Measurements from ENCODE around the gene HNRNPC.
"Not testable (repeated sequence)": the region's sequence is repeated elsewhere in the genome, so short reads cannot be mapped to it uniquely, and the experiment has no call there.

HNRNPC gene

GRCh38 chr14:21225164-21225563 lies 44.1 kb downstream of the HNRNPC start:
- not testable (repeated sequence) for DNase-seq (ENCODE audit: low read depth, low spot score); H3K4me3 ChIP-seq (ENCODE audit: low read length)

- no peak for DNase-seq (ENCODE audit: low read depth, low spot score)
- no peak overlapping the region for H3K4me3 ChIP-seq (ENCODE audit: low read length)
Observed at GRCh38 chr14:21220874-21221477, 48.3 kb downstream of the HNRNPC start.

DNA sequence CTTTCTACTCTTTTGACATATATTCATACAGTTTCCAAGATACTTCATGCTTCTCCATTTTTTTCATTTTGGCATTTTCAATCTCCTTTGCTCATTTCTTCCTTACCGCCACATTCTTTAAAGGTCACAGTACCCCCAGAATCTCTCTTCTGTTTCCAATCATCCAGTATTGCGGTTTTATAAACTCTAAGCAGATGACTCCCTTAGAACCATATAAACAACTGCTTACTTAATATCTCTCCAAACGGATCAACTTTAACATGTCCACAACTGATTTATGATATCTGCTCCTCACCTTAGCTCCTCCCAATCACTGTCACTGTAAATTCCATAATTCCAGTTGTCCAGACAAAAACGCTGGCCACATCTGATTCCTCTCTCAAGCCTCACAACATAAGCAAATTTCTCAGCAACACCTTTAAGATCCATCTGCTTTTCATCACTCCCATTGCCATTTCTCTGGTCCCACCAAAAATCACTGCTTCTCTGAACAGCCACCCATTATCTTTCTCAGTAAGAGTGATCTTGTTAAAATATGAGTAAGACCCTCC lies 49.6 kb downstream of the HNRNPC start:
- no peak overlapping the region for H3K4me3 ChIP-seq (ENCODE audit: low read length)
- no peak for DNase-seq (ENCODE audit: low read depth, low spot score)

- no peak for DNase-seq (ENCODE audit: low read depth, low spot score)
- H3K4me3 ChIP-seq (ENCODE audit: low read length), result no peak overlapping the region
Observed at GRCh38 chr14:21219120-21219519, 50.1 kb downstream of the HNRNPC start.

DNA sequence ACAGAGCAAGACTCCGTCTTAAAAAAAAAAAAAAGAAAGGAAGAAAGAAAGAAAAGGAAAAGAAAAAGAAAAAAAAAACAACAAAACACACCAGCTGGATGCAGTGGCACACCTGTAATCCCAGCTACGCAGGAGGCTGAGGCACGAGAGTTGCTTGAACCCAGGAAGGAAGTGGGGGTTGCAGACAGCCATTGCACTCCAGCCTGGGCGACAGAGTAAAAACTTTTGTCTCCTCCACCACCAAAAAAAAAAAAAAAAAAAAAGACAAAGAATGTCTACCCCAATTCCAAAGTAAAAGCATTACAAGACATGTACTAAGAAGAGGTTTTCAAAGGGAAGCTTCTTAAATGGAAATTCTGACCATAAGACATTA lies 53.4 kb downstream of the HNRNPC start:
- no peak overlapping the region for H3K4me3 ChIP-seq (ENCODE audit: low read length)
- peak; percentile 61 for DNase-seq (ENCODE audit: low read depth, low spot score)

DNA sequence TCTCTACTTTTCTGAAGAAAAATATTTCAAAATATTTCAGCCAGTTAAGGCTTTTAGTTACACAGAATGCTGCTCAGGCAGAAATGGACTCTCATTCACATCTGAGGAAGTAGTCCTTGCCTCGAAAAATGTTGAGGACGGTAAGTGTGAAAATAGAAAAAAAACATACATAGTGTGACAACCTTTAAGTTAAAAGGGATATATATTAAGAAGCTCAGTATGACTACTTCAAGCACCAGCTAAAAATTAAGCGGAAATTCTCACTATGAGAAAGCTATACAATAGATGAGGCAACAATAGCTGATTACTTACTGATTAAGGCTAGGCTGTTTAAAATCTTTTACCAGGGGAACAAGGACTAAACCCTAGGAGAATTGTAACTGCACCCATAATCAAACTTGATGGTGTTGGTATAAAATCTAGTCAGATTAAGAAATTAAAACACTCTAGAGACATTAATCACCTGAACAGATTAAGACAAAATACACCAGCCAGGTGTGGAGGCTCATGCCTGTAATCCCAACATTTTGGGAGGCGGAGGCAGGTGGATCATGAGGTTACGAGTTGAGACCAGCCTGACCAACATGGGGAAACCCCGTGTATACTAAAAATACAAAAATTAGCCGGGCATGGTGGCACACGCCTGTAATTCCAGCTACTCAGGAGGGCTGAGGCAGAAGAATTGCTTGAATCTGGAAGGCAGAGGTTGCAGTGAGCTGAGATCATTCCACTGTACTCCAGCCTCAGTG lies 53.9 kb downstream of the HNRNPC start:
- no peak for DNase-seq (ENCODE audit: low read depth, low spot score)
- no peak overlapping the region for H3K4me3 ChIP-seq (ENCODE audit: low read length)

GRCh38 chr14:21213652-21214051 lies 55.6 kb downstream of the HNRNPC start:
- H3K4me3 ChIP-seq (ENCODE audit: low read length), result no peak overlapping the region
- DNase-seq (ENCODE audit: low read depth, low spot score), result no peak

DNA sequence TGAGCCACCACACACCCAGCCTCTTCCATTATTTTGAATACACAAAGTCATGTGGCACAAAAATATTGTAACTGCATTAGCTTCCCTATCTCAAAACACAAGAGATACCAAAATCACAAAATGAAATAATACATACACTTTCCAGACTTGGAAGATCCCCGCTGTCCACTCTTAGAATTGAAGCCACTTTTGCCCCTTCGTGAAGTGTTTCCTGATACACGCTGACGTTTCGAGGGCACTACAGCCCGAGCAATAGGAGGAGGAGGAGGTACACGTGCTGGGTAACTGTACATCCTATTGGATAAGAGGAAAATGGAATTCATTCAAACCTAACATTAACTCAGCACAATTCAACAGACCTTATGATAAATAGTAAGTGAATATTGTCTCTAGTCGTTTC lies 56.4 kb downstream of the HNRNPC start:
- not testable (repeated sequence) for H3K4me3 ChIP-seq (ENCODE audit: low read length); DNase-seq (ENCODE audit: low read depth, low spot score)

GRCh38 chr14:21211509-21211908 lies 57.7 kb downstream of the HNRNPC start:
- no peak for DNase-seq (ENCODE audit: low read depth, low spot score)
- no peak overlapping the region for H3K4me3 ChIP-seq (ENCODE audit: low read length)

GRCh38 chr14:21210023-21210422 lies 59.2 kb downstream of the HNRNPC start:
- no peak overlapping the region for H3K4me3 ChIP-seq (ENCODE audit: low read length)
- no peak for DNase-seq (ENCODE audit: low read depth, low spot score)

DNA sequence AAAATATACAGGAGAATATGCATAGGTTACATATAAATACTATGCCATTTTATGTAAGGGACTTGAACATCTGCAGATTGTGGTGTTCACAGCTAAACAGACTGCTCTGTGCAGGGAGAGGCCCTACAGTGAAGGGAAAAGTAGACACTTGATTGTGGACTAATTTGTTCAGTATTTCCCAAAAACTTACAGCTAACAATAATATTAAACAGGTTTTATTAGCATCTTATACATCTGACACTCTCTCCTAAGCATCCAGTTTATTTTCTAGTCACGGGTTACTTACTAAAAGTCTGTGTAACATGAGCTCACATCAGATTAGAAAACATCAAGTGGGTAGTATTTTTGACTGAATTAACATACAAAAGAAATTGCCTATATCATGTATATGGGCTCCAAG lies 60.1 kb downstream of the HNRNPC start:
- DNase-seq (ENCODE audit: low read depth, low spot score), result no peak
- H3K4me3 ChIP-seq (ENCODE audit: low read length), result no peak overlapping the region

DNA sequence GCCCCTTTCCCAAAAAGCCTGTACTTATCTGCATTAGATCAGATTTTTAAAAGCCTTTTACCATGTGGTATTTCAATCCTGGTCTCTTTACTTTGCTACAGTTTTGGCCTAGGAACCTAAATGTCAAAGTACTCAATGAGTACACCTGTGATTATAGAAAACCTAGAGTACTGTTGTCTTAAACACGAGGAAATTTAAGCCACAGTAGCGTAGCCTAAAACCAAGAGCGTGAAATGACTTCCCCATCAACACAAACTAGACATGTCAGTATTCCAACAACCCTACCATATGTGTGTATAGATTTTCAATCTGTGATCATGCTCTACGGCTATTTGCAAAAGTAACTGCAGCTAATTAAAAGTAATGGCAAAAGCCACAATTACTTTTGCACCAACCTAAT lies 60.7 kb downstream of the HNRNPC start:
- no peak for DNase-seq (ENCODE audit: low read depth, low spot score)

GRCh38 chr14:21206753-21207684 lies 62.2 kb downstream of the HNRNPC start:
- H3K4me3 ChIP-seq (ENCODE audit: low read length), result no peak overlapping the region
- no peak for DNase-seq (ENCODE audit: low read depth, low spot score)

More for the DNA sequence above, 60.7 kb downstream of the HNRNPC start:
- H3K4me3 ChIP-seq (ENCODE audit: low read length), result no peak overlapping the region

DNA sequence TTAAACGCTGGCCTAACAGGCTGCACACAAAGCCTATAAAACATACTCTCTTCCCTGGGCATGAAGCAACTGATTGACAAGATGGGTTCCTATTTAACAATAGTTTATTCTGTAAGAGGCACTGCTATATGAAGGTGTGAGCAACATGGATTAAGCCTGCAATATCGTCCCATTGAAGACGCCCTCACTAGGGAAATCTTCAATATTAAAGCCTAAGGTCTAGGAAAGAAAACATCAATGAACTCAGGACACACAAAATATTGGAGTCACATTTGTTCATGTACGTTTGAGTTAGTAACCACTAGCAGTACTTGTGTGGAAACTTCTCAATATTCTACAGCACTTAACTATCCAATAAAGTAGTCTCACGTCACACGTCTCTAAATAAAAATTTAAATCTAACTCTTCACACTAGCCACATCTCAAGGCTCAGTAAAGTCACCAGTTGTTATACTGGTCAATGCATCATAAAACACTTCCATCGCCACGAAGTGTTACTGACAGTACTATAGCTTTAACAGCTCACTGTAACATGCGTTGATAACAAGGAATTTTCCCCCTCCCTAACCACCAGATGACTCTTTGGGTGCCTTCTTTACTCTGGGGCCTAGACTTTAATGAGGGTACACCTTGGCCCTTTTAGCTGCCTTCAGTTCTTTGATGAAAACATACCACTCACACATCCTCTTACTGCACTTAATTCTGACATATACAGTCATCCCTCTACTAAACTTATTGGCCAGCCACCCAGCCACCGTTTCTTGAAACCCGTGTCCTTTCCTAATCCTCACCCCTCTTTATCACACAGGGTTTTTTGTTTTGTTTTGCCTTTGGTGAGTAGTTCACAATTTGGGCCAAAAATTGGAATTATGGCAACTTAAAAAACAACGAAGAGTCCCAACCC lies 63.3 kb downstream of the HNRNPC start:
- no peak overlapping the region for H3K4me3 ChIP-seq (ENCODE audit: low read length)
- DNase-seq (ENCODE audit: low read depth, low spot score), result no peak

DNA sequence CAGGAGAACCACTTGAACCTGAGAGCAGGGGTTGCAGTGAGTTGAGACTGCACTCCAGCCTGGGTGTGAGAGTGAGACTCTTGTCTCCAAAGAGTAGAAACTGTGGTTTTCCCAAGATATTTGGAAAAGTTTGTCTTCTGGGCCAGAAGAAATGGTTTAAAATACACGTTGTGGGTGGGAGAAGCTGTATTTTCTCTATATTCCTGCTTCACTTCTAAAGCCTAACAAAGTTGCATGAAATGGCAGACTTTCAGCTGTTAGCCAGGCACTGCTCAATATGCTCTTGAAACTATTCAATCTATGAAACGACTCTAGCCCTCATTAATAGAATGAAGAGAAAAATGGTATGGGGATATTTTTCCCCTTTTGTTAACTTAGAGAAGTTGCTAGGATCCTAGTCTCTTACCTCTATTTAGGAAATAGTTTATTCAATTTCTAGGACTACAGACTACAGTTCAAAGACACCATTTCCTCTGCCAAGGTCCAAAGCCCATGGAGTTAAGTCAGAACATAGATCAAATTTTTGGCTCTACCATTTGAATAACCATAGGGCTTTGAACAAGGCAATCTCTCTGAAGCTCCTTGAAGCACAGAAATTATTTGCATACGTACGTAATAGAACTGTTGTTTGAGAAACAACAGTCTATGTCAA lies 64.1 kb downstream of the HNRNPC start:
- no peak for DNase-seq (ENCODE audit: low read depth, low spot score)
- no peak overlapping the region for H3K4me3 ChIP-seq (ENCODE audit: low read length)

DNA sequence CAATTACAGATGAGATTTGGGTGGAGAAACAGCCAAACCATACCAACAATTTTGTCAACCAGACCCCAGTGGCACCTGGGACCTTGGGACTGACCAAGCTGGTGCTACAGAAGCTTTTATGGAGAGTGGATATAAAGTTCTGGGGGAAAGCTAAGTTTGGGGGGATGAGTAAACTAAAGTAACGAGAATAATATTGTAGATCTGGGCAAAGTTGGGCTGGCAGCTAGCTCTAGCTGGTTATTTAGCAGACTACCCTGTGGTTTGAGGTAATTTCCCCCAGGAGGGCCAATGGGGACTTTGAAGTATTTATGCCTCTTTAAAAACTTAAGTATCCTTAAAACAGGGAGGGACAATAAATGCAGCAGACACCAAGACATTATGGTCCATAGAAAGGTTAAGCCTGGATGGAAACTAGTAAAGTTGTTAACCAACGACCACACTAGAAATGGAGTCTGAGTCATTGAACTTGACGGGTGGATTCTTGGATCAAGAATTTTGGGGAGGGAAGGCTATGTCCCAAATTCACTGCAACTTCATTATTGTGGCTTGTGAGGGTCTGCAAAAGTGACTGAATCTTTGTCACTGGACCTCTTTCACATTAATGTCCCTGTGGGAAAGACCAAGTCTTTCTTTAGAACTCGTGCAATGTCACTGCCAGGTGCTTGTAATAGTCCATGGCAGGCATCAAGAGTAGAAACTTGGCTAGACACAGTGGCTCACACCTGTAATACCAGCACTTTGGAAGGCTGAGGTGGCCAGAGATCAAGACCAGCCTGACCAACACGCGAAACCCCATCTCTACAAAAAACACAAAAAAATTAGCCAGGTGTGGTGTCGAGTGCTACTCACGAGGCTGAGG lies 64.8 kb downstream of the HNRNPC start:
- no peak overlapping the region for H3K4me3 ChIP-seq (ENCODE audit: low read length)
- DNase-seq (ENCODE audit: low read depth, low spot score), result no peak

- H3K4me3 ChIP-seq (ENCODE audit: low read length), result no peak overlapping the region
- DNase-seq (ENCODE audit: low read depth, low spot score), result no peak
Observed at GRCh38 chr14:21203470-21204166, 65.6 kb downstream of the HNRNPC start.

All from Jurkat, Clone E6-1 (cell line).